ENCODE results near the gene GMDS.

The GMDS gene

GRCh38 chr6:2187826-2188225, 57.6 kb downstream of the GMDS start:
- POLR2A ChIA-PET (ENCODE audit: low non-redundant PET): no interaction called here
- TF ChIP-seq CTCF (conservative IDR thresholded peaks at IDR 0.05; ENCODE audit: low read depth): no peak
- no peak for DNase-seq (ENCODE audit: low spot score)
- CTCF ChIA-PET: interaction anchor here (0.7 to 0.9 kb wide), 2 partner anchors 9 to 246 kb away, joined by 3 read pairs; no protein-coding TSS in a partner anchor
- no peak overlapping the region for H3K27ac ChIP-seq

DNA sequence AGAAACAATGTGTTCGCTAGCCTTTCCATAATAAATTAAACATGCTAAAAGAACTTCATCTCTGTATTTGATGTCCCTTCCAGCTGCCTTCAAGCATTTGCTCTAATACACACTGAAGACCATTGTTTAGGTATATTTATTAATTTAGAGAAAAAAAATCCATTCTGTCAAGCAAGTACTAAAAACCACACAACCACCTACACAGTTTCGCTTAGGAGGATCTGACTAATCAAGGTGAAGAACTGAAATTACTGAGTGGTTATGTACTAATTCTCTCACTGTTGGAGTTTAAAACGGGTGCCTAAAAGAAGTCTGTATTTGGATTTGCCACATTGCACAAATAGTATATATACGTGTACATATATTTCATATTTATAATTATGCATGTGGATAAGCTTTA, 58.9 kb downstream of the GMDS start:
- no peak for DNase-seq (ENCODE audit: low spot score)
- CTCF ChIA-PET: no interaction called here
- TF ChIP-seq CTCF (conservative IDR thresholded peaks at IDR 0.05; ENCODE audit: low read depth): no peak
- POLR2A ChIA-PET (ENCODE audit: low non-redundant PET): no interaction called here
- no peak overlapping the region for H3K27ac ChIP-seq

DNA sequence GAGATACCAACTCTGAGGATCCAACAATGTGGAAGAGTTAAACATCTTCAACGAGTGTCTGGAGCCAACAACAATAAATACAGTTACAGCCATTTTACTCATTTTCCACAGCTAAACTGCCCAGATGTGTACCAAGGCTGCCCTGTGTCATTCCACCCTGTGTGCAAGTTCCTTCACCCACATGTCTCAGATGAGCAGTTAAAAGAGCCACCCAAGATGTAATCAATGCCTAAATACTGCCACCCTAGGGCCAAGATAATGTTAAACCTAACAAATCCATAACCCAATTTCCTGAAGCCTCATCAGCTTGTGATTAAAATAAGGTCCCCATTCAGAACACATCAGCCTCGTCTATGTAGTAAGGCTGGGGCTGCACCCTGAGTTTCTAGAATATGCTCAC, 59.9 kb downstream of the GMDS start:
- CTCF ChIA-PET: no interaction called here
- TF ChIP-seq CTCF (conservative IDR thresholded peaks at IDR 0.05; ENCODE audit: low read depth): no peak
- no peak overlapping the region for H3K27ac ChIP-seq
- DNase-seq (ENCODE audit: low spot score): no peak
- POLR2A ChIA-PET (ENCODE audit: low non-redundant PET): no interaction called here

GRCh38 chr6:2184700-2185455, 60.5 kb downstream of the GMDS start:
- no peak for DNase-seq (ENCODE audit: low spot score)
- TF ChIP-seq CTCF (conservative IDR thresholded peaks at IDR 0.05; ENCODE audit: low read depth): no peak
- CTCF ChIA-PET: interaction anchor here (0.7 kb wide), 1 partner anchor 66 kb away, joined by 3 read pairs; no protein-coding TSS in a partner anchor
- no peak overlapping the region for H3K27ac ChIP-seq
- POLR2A ChIA-PET (ENCODE audit: low non-redundant PET): no interaction called here

GRCh38 chr6:2183752-2184151, 61.7 kb downstream of the GMDS start:
- TF ChIP-seq CTCF (conservative IDR thresholded peaks at IDR 0.05; ENCODE audit: low read depth): no peak
- H3K27ac ChIP-seq: no peak overlapping the region
- CTCF ChIA-PET: no interaction called here
- DNase-seq (ENCODE audit: low spot score): no peak
- POLR2A ChIA-PET (ENCODE audit: low non-redundant PET): no interaction called here

DNA sequence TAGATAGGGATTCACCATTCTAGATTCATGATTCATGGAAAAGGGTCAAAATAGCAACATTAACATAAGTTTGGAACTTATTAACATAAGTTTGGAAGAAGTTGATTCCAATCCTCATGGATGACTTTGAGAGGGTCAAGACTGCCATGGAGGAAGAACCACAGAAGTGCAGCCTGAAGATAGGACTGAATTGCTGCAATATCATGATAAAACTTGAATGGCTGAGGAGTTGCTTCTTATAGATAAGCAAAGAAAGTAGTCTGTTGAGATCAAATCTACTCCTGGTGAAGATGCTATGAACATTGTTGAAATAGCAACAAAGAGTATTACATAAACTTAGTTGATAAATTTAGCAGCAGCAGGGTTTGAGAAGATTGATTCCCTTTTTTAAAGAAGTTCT, 62.2 kb downstream of the GMDS start:
- POLR2A ChIA-PET (ENCODE audit: low non-redundant PET): no interaction called here
- DNase-seq (ENCODE audit: low spot score): no peak
- CTCF ChIA-PET: interaction anchor here (0.6 to 0.7 kb wide), 2 partner anchors 14 to 587 kb away, joined by 3 to 4 read pairs; no protein-coding TSS in a partner anchor
- no peak overlapping the region for H3K27ac ChIP-seq
- TF ChIP-seq CTCF (conservative IDR thresholded peaks at IDR 0.05; ENCODE audit: low read depth): no peak

All from RWPE1 (cell line).